HCT116 (cell line): ENCODE results near the gene CDH23. TPM values are rescaled to one million over a fixed set of nuclear protein-coding genes. Genes with fewer than 3 reads are reported as not detected.
A peak's percentile ranks its signal among the peaks of the same experiment; 100 is the strongest.

Experiments used
- ATAC-seq: fragments of 200-7000 bp; cut with Tn5 transposase; 2 replicates; pipeline ENCODE4 v1.9.1; 2020; ENCODE audit warnings: mild to moderate bottlenecking, moderate library complexity
- BruUV-seq: library from RNA; stranded (reverse); fragments of 400-500 nt; replicated peaks from 2 replicates; lab custom pipeline; 2021; lab: Mats Ljungman, UMichigan
- CTCF ChIA-PET: fragments of 300-600 bp; sonication (Branson Sonifier 250); formaldehyde crosslinking; loops from one replicate; lab custom pipeline; 2021; ENCODE audit warnings: antibody characterized with exemption; lab: Charles Lee
- POLR2A ChIA-PET: fragments of 300-600, 350-600 bp; sonication (Branson Sonifier 250); formaldehyde crosslinking; loops from one replicate; lab custom pipeline; 2021; ENCODE audit warnings: antibody characterized with exemption; lab: Charles Lee
- RAD21 ChIA-PET, 2 experiments: fragments of 300-600 bp; sonication (Branson Sonifier 250); formaldehyde crosslinking; loops; one replicate each; lab custom pipeline; 2023; ENCODE audit warnings: low total read pairs in 2 of 2; ENCODE audit not compliant: uncharacterized antibody in 2 of 2, unreplicated experiment in 2 of 2, low non-redundant PET in 1 of 2; lab: Charles Lee
- DNase-seq: peaks from one replicate; pipeline ENCODE4 v3.0.0-alpha.2; 2010; ENCODE audit warnings: low read depth, low spot score
- H2AFZ ChIP-seq: fragments of 200-600 bp; shearing (Covaris generic), sonication (generic); 2 replicates; pipeline ENCODE4 v1.6.1; 2017; ENCODE audit warnings: low read depth, mixed run types, mixed read lengths, antibody characterized with exemption, low read length; ENCODE audit not compliant: poor library complexity, severe bottlenecking
- H3K27ac ChIP-seq: 2 replicates; pipeline ENCODE4 v1.5.1; 2012; ENCODE audit warnings: low read depth, low read length
- H3K27me3 ChIP-seq: fragments of 200-600 bp; sonication (generic); 2 replicates; pipeline ENCODE4 v1.6.1; 2016; ENCODE audit warnings: mixed run types, low read length, mixed read lengths; ENCODE audit not compliant: insufficient read depth
- H3K36me3 ChIP-seq, 2 experiments: fragments of 200-500 bp in 1 of 2; fragments of 200-600 bp in 1 of 2; sonication (Bioruptor generic) in 1 of 2; sonication (generic) in 1 of 2; 2 replicates each; pipeline versions ENCODE4 v1.5.1 to v1.6.1; 2014 to 2016; ENCODE audit warnings: low read length in 2 of 2, inconsistent platforms in 1 of 2, mixed read lengths in 1 of 2, mixed run types in 1 of 2; ENCODE audit not compliant: insufficient read depth in 2 of 2, control insufficient read depth in 1 of 2
- H3K4me1 ChIP-seq, 2 experiments: fragments of 200-600 bp in 1 of 2; sonication (generic) in 1 of 2; 2 replicates each; pipeline versions ENCODE4 v1.5.1 to v1.6.1; 2012 to 2017; ENCODE audit warnings: low read length in 2 of 2, inconsistent platforms in 1 of 2, mild to moderate bottlenecking in 1 of 2, mixed read lengths in 1 of 2, mixed run types in 1 of 2, moderate library complexity in 1 of 2; ENCODE audit not compliant: insufficient read depth in 2 of 2, control insufficient read depth in 1 of 2
- H3K4me2 ChIP-seq: fragments of 200-600 bp; sonication (generic); 2 replicates; pipeline ENCODE4 v1.6.1; 2017; ENCODE audit warnings: mixed run types, low read length, mixed read lengths
- H3K4me3 ChIP-seq, 2 experiments: fragments of 200-600 bp in 1 of 2; sonication (generic) in 1 of 2; replicated peaks in 1 of 2; 2 replicates each; pipeline ENCODE4 v1.5.1; 2011 to 2016; ENCODE audit warnings: low read length in 2 of 2, control low read depth in 1 of 2, low read depth in 1 of 2, mild to moderate bottlenecking in 1 of 2, mixed read lengths in 1 of 2, mixed run types in 1 of 2
- H3K79me2 ChIP-seq: fragments of 200-600 bp; sonication (generic); 2 replicates; pipeline ENCODE4 v1.6.1; 2017; ENCODE audit warnings: mild to moderate bottlenecking, mixed run types, low read length, moderate library complexity, mixed read lengths; ENCODE audit not compliant: insufficient read depth
- H3K9ac ChIP-seq: fragments of 200-600 bp; sonication (generic); 2 replicates; pipeline ENCODE4 v1.6.1; 2016; ENCODE audit warnings: low read length, mixed read lengths
- H3K9me2 ChIP-seq: fragments of 200-600 bp; sonication (generic), shearing (Covaris generic); 2 replicates; pipeline ENCODE4 v1.6.1; 2017; ENCODE audit warnings: mixed run types, mild to moderate bottlenecking, moderate library complexity; ENCODE audit not compliant: insufficient read depth
- H3K9me3 ChIP-seq, 2 experiments: fragments of 200-500 bp in 1 of 2; fragments of 200-600 bp in 1 of 2; sonication (Bioruptor generic) in 1 of 2; sonication (generic) in 1 of 2; 2 replicates each; pipeline ENCODE4 v1.6.1; 2014 to 2017; ENCODE audit warnings: low read length in 2 of 2, mixed read lengths in 2 of 2, inconsistent platforms in 1 of 2, low read depth in 1 of 2, mild to moderate bottlenecking in 1 of 2, mixed run types in 1 of 2, moderate library complexity in 1 of 2; ENCODE audit not compliant: control insufficient read depth in 1 of 2, insufficient read depth in 1 of 2
- H4K20me1 ChIP-seq: fragments of 200-600 bp; sonication (generic), shearing (Covaris generic); 2 replicates; pipeline ENCODE4 v1.6.1; 2017; ENCODE audit warnings: mixed run types, mild to moderate bottlenecking, moderate library complexity; ENCODE audit not compliant: insufficient read depth
- EZH2 ChIP-seq: fragments of 200-600 bp; sonication (generic); IDR thresholded peaks from 2 replicates; pipeline ENCODE4 v1.6.1; 2017; ENCODE audit warnings: antibody characterized with exemption, mixed run types
- EZH2phosphoT487 ChIP-seq: fragments of 200-600 bp; IDR thresholded peaks from 2 replicates; pipeline ENCODE4 v1.6.1; 2018; ENCODE audit warnings: antibody characterized with exemption, borderline replicate concordance
- FOSL1 ChIP-seq: IDR thresholded peaks from 2 replicates; pipeline ENCODE4 v1.6.1; 2012; ENCODE audit warnings: low read depth
- POLR2A ChIP-seq: IDR thresholded peaks from 2 replicates; pipeline ENCODE4 v1.7.0; 2011; ENCODE audit warnings: borderline replicate concordance; ENCODE audit not compliant: insufficient read depth, insufficient read length; ENCODE audit errors: extremely low read depth
- RAD21 ChIP-seq: IDR thresholded peaks from 2 replicates; pipeline ENCODE4 v1.6.1; 2012; ENCODE audit warnings: low read depth, mild to moderate bottlenecking
- TCF7L2 ChIP-seq: IDR thresholded peaks from 2 replicates; pipeline ENCODE4 v1.7.0; 2011; ENCODE audit warnings: borderline replicate concordance, inconsistent platforms; ENCODE audit not compliant: insufficient read depth, insufficient read length; ENCODE audit errors: extremely low read depth
- ZFX ChIP-seq: fragments of 450-650 bp; IDR thresholded peaks from 2 replicates; pipeline ENCODE4 v1.6.1; 2017
- ZNF274 ChIP-seq: fragments of 200-500 bp; sonication (Bioruptor generic); IDR thresholded peaks from 2 replicates; pipeline ENCODE4 v1.6.1; 2014; ENCODE audit warnings: mild to moderate bottlenecking, low read depth, low read length, inconsistent platforms
- intact Hi-C: fragments of 100-400 bp; cut with micrococcal nuclease; formaldehyde crosslinking; loops from 2 replicates; pipeline ENCODE4 v1.10.0; 2022
- total RNA-seq: library from RNA; stranded (reverse); gene quantifications from one replicate; pipeline ENCODE4 v1.2.1, GENCODE V29; 2021; ENCODE audit not compliant: unreplicated experiment
- TF ChIP-seq, protein P1 (sequence below): IDR thresholded peaks from 2 replicates; pipeline ENCODE4 v1.6.1; 2012; ENCODE audit warnings: low read depth
- TF ChIP-seq, protein P2 (sequence below): IDR thresholded peaks from 2 replicates; pipeline ENCODE4 v1.6.1; 2011; ENCODE audit warnings: mild to moderate bottlenecking, low read length, moderate library complexity; ENCODE audit not compliant: insufficient replicate concordance; ENCODE audit errors: extremely low read depth
- TF ChIP-seq, protein P3 (sequence below): IDR thresholded peaks from 2 replicates; pipeline ENCODE4 v1.6.1; 2012

The CDH23 gene
- total RNA-seq, 1 experiment from 2014 or later = not detected

DNA sequence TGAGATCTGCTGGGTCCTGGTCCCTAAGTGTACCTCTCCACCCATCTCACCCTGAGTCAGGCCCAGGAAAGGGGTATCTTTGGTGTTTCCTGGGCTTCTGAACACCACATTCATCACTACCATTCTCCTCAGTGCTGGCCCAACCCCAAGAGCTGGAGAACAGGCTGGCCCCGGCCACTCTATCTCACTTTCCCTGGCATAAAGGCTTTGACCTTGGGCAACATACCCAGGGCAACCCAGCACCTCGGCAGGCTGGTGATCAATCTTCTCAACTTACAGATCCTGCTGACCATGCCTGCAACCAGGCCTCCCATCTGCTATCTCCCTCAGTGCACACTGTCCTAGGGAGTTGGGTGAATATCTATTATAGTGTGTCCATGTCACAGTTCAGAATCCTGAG lies 374.5 kb downstream of the CDH23 start:
- H3K4me1 ChIP-seq = peaks cover 66 to 85% of the 10 kb centered on the region in 2 experiments
- no peaks in the 10 kb centered on the region for H3K9me3 ChIP-seq
- peak overlapping the region; percentile 99 for H3K4me2 ChIP-seq
- ATAC-seq = no peak
- no peak overlapping the region for H3K4me3 ChIP-seq
- no peaks in the 10 kb centered on the region for H3K9me2 ChIP-seq
- H3K27ac ChIP-seq = no peak overlapping the region
- RAD21 ChIA-PET = no interaction called here
- no peaks in the 10 kb centered on the region for H3K79me2 ChIP-seq
- intact Hi-C loops = loop anchor here (5.0 kb wide), 1 partner anchor 74 kb away; no protein-coding TSS in a partner anchor
- H4K20me1 ChIP-seq = no peaks in the 10 kb centered on the region
- CTCF ChIA-PET = no interaction called here
- 0 out of 2 replicates have a peak overlapping the region, but pooled peaks have one; percentile 74 for H3K9ac ChIP-seq
- H2AFZ ChIP-seq = no peak overlapping the region
- no peaks in the 10 kb centered on the region for H3K27me3 ChIP-seq
- no peaks in the 10 kb centered on the region for H3K36me3 ChIP-seq
- TF ChIP-seq ZFX (no peak), EZH2phosphoT487 (no peak), RAD21 (no peak), EZH2 (no peak), POLR2A (no peak), TCF7L2 (no peak), FOSL1 (no peak), ZNF274 (no peak)
- TF ChIP-seq, protein P1, sequence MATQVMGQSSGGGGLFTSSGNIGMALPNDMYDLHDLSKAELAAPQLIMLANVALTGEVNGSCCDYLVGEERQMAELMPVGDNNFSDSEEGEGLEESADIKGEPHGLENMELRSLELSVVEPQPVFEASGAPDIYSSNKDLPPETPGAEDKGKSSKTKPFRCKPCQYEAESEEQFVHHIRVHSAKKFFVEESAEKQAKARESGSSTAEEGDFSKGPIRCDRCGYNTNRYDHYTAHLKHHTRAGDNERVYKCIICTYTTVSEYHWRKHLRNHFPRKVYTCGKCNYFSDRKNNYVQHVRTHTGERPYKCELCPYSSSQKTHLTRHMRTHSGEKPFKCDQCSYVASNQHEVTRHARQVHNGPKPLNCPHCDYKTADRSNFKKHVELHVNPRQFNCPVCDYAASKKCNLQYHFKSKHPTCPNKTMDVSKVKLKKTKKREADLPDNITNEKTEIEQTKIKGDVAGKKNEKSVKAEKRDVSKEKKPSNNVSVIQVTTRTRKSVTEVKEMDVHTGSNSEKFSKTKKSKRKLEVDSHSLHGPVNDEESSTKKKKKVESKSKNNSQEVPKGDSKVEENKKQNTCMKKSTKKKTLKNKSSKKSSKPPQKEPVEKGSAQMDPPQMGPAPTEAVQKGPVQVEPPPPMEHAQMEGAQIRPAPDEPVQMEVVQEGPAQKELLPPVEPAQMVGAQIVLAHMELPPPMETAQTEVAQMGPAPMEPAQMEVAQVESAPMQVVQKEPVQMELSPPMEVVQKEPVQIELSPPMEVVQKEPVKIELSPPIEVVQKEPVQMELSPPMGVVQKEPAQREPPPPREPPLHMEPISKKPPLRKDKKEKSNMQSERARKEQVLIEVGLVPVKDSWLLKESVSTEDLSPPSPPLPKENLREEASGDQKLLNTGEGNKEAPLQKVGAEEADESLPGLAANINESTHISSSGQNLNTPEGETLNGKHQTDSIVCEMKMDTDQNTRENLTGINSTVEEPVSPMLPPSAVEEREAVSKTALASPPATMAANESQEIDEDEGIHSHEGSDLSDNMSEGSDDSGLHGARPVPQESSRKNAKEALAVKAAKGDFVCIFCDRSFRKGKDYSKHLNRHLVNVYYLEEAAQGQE = no peak
- TF ChIP-seq, protein P2, sequence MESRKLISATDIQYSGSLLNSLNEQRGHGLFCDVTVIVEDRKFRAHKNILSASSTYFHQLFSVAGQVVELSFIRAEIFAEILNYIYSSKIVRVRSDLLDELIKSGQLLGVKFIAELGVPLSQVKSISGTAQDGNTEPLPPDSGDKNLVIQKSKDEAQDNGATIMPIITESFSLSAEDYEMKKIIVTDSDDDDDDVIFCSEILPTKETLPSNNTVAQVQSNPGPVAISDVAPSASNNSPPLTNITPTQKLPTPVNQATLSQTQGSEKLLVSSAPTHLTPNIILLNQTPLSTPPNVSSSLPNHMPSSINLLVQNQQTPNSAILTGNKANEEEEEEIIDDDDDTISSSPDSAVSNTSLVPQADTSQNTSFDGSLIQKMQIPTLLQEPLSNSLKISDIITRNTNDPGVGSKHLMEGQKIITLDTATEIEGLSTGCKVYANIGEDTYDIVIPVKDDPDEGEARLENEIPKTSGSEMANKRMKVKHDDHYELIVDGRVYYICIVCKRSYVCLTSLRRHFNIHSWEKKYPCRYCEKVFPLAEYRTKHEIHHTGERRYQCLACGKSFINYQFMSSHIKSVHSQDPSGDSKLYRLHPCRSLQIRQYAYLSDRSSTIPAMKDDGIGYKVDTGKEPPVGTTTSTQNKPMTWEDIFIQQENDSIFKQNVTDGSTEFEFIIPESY = no peak
- TF ChIP-seq, protein P3, sequence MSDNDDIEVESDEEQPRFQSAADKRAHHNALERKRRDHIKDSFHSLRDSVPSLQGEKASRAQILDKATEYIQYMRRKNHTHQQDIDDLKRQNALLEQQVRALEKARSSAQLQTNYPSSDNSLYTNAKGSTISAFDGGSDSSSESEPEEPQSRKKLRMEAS = no peak
- TF ChIP-seq, all 23 proteins: peak for 0
- POLR2A ChIA-PET = no interaction called here
- no TSS peak for BruUV-seq
- DNase-seq = no peak
